Measurements from ENCODE around the gene RSBN1L.

The RSBN1L gene

DNA sequence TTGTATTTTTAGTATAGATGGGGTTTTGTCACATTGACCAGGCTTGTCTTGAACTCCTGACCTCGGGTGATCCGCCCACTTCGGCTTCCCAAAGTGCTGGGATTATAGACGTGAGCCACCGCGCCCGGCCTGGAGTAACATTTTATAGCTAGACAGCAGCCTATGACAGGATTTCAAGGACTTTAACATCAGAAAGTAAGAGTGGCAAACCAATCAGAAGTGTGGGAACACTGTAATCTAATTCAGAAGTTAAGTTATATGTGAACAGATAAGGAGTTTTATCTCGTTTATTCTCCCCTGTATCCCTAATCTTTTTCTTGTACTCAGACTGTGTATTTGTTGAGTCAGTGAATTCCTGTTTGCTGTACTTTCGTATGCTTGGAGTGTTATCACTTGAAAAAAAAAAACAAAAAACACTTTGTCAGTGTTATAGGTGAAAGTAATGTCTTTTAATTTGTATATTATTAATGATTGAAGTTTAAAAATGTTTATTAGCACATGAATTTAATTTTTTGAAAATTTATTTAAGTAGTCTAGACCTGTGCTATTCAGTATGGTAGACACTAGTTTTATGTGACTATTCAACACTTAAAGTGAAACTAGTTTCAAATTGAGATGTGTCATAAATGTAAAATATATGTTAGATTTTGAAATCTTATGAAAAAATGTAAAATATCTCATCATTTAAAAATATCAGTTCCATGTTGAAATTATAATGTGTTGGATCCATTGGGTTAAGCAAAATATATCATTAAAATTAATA lies 38.6 kb downstream of the RSBN1L start:
- Histone ChIP-seq H3K27ac (replicated peaks; ENCODE audit: low read length) (no peak overlapping the region), H3K9me3 (replicated peaks in 1 of 2; ENCODE audit: control insufficient read depth in 2 of 2, insufficient read depth in 1 of 2, low read depth in 1 of 2, low read length in 2 of 2) (no peaks in the 10 kb centered on the region), H3K23ac (ENCODE audit: low read depth, low read length, poor library complexity) (no peak overlapping the region), H4K8ac (ENCODE audit: low read depth, low read length) (no peak overlapping the region), H3K14ac (ENCODE audit: low read length) (no peak overlapping the region), H3K4ac (ENCODE audit: low read length) (no peak overlapping the region), H3K4me1 (ENCODE audit: control insufficient read depth in 2 of 2, insufficient read depth in 1 of 2, low read depth in 1 of 2, low read length in 2 of 2) (peaks cover 3 to 5% of the 10 kb centered on the region in 2 donors), H3K4me3 (ENCODE audit: low read length in 2 of 2) (no peak overlapping the region), H2BK12ac (ENCODE audit: low read length) (no peak overlapping the region), H3K36me3 (replicated peaks in 1 of 2; ENCODE audit: control insufficient read depth in 2 of 2, insufficient read depth in 2 of 2, low read length in 2 of 2) (peaks cover 2 to 37% of the 10 kb centered on the region in 2 donors), H3K4me2 (ENCODE audit: insufficient read depth, low read length, poor library complexity, severe bottlenecking) (no peak overlapping the region), H2AFZ (ENCODE audit: low read length) (no peak overlapping the region), H3K27me3 (ENCODE audit: control insufficient read depth in 3 of 3, insufficient read depth in 3 of 3, low read depth in 1 of 3, low read length in 3 of 3) (no peaks in the 10 kb centered on the region), H3K18ac (ENCODE audit: low read length) (no peak overlapping the region), H2BK120ac (ENCODE audit: low read depth, low read length) (no peak overlapping the region), H3K9ac (ENCODE audit: low read depth, low read length, poor library complexity) (no peak overlapping the region), H3K79me1 (ENCODE audit: low read depth, low read length) (no peaks in the 10 kb centered on the region), H4K91ac (ENCODE audit: low read depth, low read length, poor library complexity) (no peak overlapping the region), H2AK5ac (ENCODE audit: low read depth, low read length) (no peak overlapping the region), H2BK5ac (ENCODE audit: low read length) (no peak overlapping the region), H2BK15ac (ENCODE audit: low read length) (no peak overlapping the region)
- no CpG with 5 or more reads among the region's 9 CpGs for WGBS, 2 donors (ENCODE audit: extremely low coverage in 2 of 2, insufficient read length in 2 of 2, insufficient replicate concordance in 1 of 2)
- DNase-seq (ENCODE audit: low spot score): no peak

DNA sequence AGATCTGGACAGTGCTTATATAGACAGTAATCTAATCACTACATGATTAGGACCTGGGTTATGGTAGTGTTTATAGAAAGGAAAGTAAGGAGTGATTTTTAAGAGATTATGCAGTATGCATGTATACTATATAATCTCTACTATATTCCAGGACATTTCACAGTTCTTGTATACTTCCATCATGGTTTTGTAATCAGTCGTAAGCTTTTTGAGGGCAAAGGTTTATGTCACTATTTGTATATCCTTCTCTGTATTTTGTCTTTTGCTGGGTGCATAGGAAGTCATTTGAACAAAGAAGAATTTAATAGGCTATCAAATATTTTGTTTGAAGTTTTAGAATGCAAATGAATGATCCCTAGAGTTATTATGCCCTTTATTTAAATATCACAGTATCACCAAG lies 39.2 kb downstream of the RSBN1L start:
- no peak overlapping the region for H3K27ac ChIP-seq (replicated peaks; ENCODE audit: low read length)
- no peak overlapping the region for H2BK12ac ChIP-seq (ENCODE audit: low read length)

DNA sequence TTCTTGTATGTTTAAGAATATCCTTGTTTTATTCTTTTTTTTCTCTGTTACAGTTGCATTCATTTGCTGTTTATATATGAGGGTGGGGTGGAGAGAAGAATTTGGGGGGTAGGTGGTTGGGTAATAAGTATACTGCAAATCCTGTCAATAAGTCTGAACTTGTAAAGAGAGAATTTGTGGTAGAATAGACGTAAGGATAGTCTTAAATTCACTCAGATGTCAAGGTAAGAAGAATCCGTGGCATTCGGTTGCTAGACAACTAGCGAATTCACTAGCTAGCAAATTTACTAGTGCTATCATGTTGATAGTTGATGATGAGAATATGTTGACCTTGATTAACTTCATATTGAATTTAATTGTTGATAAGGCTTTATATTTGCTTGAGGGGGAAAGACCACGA lies 40.7 kb downstream of the RSBN1L start:
- H2AFZ ChIP-seq (ENCODE audit: low read length): no peak overlapping the region
- no peaks in the 10 kb centered on the region for H3K9me3 ChIP-seq (replicated peaks in 1 of 2; ENCODE audit: control insufficient read depth in 2 of 2, insufficient read depth in 1 of 2, low read depth in 1 of 2, low read length in 2 of 2)
- no peak for DNase-seq (ENCODE audit: low spot score)
- no peak overlapping the region for H3K4ac ChIP-seq (ENCODE audit: low read length)
- no peak overlapping the region for H2BK12ac ChIP-seq (ENCODE audit: low read length)
- H3K27me3 ChIP-seq (ENCODE audit: control insufficient read depth in 3 of 3, insufficient read depth in 3 of 3, low read depth in 1 of 3, low read length in 3 of 3): no peaks in the 10 kb centered on the region
- no peak overlapping the region for H3K23ac ChIP-seq (ENCODE audit: low read depth, low read length, poor library complexity)
- H3K36me3 ChIP-seq (replicated peaks in 1 of 2; ENCODE audit: control insufficient read depth in 2 of 2, insufficient read depth in 2 of 2, low read length in 2 of 2): peaks cover 2 to 37% of the 10 kb centered on the region in 2 donors
- no peak overlapping the region for H2BK120ac ChIP-seq (ENCODE audit: low read depth, low read length)
- H3K18ac ChIP-seq (ENCODE audit: low read length): no peak overlapping the region
- H4K91ac ChIP-seq (ENCODE audit: low read depth, low read length, poor library complexity): no peak overlapping the region
- no peak overlapping the region for H2BK15ac ChIP-seq (ENCODE audit: low read length)
- H3K14ac ChIP-seq (ENCODE audit: low read length): no peak overlapping the region
- no peak overlapping the region for H2BK5ac ChIP-seq (ENCODE audit: low read length)
- WGBS, 2 donors (ENCODE audit: extremely low coverage in 2 of 2, insufficient read length in 2 of 2, insufficient replicate concordance in 1 of 2): no CpG with 5 or more reads among the region's 5 CpGs
- H3K4me3 ChIP-seq (ENCODE audit: low read length in 2 of 2): no peak overlapping the region
- no peak overlapping the region for H4K8ac ChIP-seq (ENCODE audit: low read depth, low read length)
- H3K4me1 ChIP-seq (ENCODE audit: control insufficient read depth in 2 of 2, insufficient read depth in 1 of 2, low read depth in 1 of 2, low read length in 2 of 2): no peaks in the 10 kb centered on the region
- no peak overlapping the region for H3K27ac ChIP-seq (replicated peaks; ENCODE audit: low read length)
- H3K79me1 ChIP-seq (ENCODE audit: low read depth, low read length): no peaks in the 10 kb centered on the region
- H3K9ac ChIP-seq (ENCODE audit: low read depth, low read length, poor library complexity): no peak overlapping the region
- H3K4me2 ChIP-seq (ENCODE audit: insufficient read depth, low read length, poor library complexity, severe bottlenecking): no peak overlapping the region
- H2AK5ac ChIP-seq (ENCODE audit: low read depth, low read length): no peak overlapping the region

More for the DNA sequence above, 39.2 kb downstream of the RSBN1L start:
- H3K9ac ChIP-seq (ENCODE audit: low read depth, low read length, poor library complexity): no peak overlapping the region
- no peak overlapping the region for H4K8ac ChIP-seq (ENCODE audit: low read depth, low read length)
- H3K9me3 ChIP-seq (replicated peaks in 1 of 2; ENCODE audit: control insufficient read depth in 2 of 2, insufficient read depth in 1 of 2, low read depth in 1 of 2, low read length in 2 of 2): no peaks in the 10 kb centered on the region
- no peak overlapping the region for H3K4ac ChIP-seq (ENCODE audit: low read length)
- H3K79me1 ChIP-seq (ENCODE audit: low read depth, low read length): no peaks in the 10 kb centered on the region
- no peaks in the 10 kb centered on the region for H3K27me3 ChIP-seq (ENCODE audit: control insufficient read depth in 3 of 3, insufficient read depth in 3 of 3, low read depth in 1 of 3, low read length in 3 of 3)
- no peak overlapping the region for H3K14ac ChIP-seq (ENCODE audit: low read length)
- peaks cover 0 to under 1% of the 10 kb centered on the region in 2 donors for H3K4me1 ChIP-seq (ENCODE audit: control insufficient read depth in 2 of 2, insufficient read depth in 1 of 2, low read depth in 1 of 2, low read length in 2 of 2)
- no peak overlapping the region for H2BK120ac ChIP-seq (ENCODE audit: low read depth, low read length)
- no peak overlapping the region for H2BK5ac ChIP-seq (ENCODE audit: low read length)
- H4K91ac ChIP-seq (ENCODE audit: low read depth, low read length, poor library complexity): no peak overlapping the region
- no peak overlapping the region for H2AK5ac ChIP-seq (ENCODE audit: low read depth, low read length)
- H3K23ac ChIP-seq (ENCODE audit: low read depth, low read length, poor library complexity): no peak overlapping the region
- H2BK15ac ChIP-seq (ENCODE audit: low read length): no peak overlapping the region
- peaks cover 2 to 37% of the 10 kb centered on the region in 2 donors for H3K36me3 ChIP-seq (replicated peaks in 1 of 2; ENCODE audit: control insufficient read depth in 2 of 2, insufficient read depth in 2 of 2, low read length in 2 of 2)
- H3K4me3 ChIP-seq (ENCODE audit: low read length in 2 of 2): no peak overlapping the region
- WGBS, 2 donors (ENCODE audit: extremely low coverage in 2 of 2, insufficient read length in 2 of 2, insufficient replicate concordance in 1 of 2): no CpG with 5 or more reads among the region's 1 CpG
- H3K4me2 ChIP-seq (ENCODE audit: insufficient read depth, low read length, poor library complexity, severe bottlenecking): no peak overlapping the region
- no peak overlapping the region for H3K18ac ChIP-seq (ENCODE audit: low read length)
- H2AFZ ChIP-seq (ENCODE audit: low read length): no peak overlapping the region
- DNase-seq (ENCODE audit: low spot score): no peak

DNA sequence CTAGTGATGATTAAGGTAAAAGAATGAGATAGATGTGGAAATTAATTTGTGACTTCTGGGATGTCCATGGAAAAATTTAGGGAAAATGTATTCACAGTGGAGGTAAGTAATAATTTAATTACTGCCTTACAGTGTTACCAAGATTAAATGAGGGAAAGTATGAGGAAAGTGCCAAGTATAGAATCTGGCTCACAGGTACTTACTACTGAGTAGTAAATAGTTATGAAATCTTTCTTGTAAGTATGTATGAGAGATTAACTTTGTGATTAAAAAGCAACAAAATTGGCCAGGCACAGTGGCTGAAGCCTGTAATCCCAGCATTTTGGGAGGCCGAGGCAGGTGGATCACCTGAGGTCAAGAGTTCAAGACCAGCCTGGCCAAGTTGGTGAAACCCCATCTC lies 42.1 kb downstream of the RSBN1L start:
- no peak overlapping the region for H2BK120ac ChIP-seq (ENCODE audit: low read depth, low read length)
- no peaks in the 10 kb centered on the region for H3K27me3 ChIP-seq (ENCODE audit: control insufficient read depth in 3 of 3, insufficient read depth in 3 of 3, low read depth in 1 of 3, low read length in 3 of 3)
- H2BK15ac ChIP-seq (ENCODE audit: low read length): no peak overlapping the region
- no peak overlapping the region for H2AK5ac ChIP-seq (ENCODE audit: low read depth, low read length)
- H3K79me1 ChIP-seq (ENCODE audit: low read depth, low read length): no peaks in the 10 kb centered on the region
- no peak overlapping the region for H2BK12ac ChIP-seq (ENCODE audit: low read length)
- H3K4me1 ChIP-seq (ENCODE audit: control insufficient read depth in 2 of 2, insufficient read depth in 1 of 2, low read depth in 1 of 2, low read length in 2 of 2): no peaks in the 10 kb centered on the region
- H3K9me3 ChIP-seq (replicated peaks in 1 of 2; ENCODE audit: control insufficient read depth in 2 of 2, insufficient read depth in 1 of 2, low read depth in 1 of 2, low read length in 2 of 2): no peaks in the 10 kb centered on the region
- no peak for DNase-seq (ENCODE audit: low spot score)
- no peak overlapping the region for H4K8ac ChIP-seq (ENCODE audit: low read depth, low read length)
- H3K18ac ChIP-seq (ENCODE audit: low read length): no peak overlapping the region
- H3K27ac ChIP-seq (replicated peaks; ENCODE audit: low read length): no peak overlapping the region
- H3K14ac ChIP-seq (ENCODE audit: low read length): no peak overlapping the region
- peaks cover 2 to 37% of the 10 kb centered on the region in 2 donors for H3K36me3 ChIP-seq (replicated peaks in 1 of 2; ENCODE audit: control insufficient read depth in 2 of 2, insufficient read depth in 2 of 2, low read length in 2 of 2)
- no peak overlapping the region for H3K4me3 ChIP-seq (ENCODE audit: low read length in 2 of 2)
- no peak overlapping the region for H3K4me2 ChIP-seq (ENCODE audit: insufficient read depth, low read length, poor library complexity, severe bottlenecking)
- H3K4ac ChIP-seq (ENCODE audit: low read length): no peak overlapping the region
- no peak overlapping the region for H2BK5ac ChIP-seq (ENCODE audit: low read length)
- no peak overlapping the region for H3K23ac ChIP-seq (ENCODE audit: low read depth, low read length, poor library complexity)
- H2AFZ ChIP-seq (ENCODE audit: low read length): no peak overlapping the region
- no CpG with 5 or more reads among the region's 1 CpG for WGBS, 2 donors (ENCODE audit: extremely low coverage in 2 of 2, insufficient read length in 2 of 2, insufficient replicate concordance in 1 of 2)
- H4K91ac ChIP-seq (ENCODE audit: low read depth, low read length, poor library complexity): no peak overlapping the region
- H3K9ac ChIP-seq (ENCODE audit: low read depth, low read length, poor library complexity): no peak overlapping the region

All from neuronal stem cell (in vitro differentiated cells).